ENCODE results near the gene FBXL14. TPM values are rescaled to one million over a fixed set of nuclear protein-coding genes. Genes with fewer than 3 reads are reported as not detected.

The FBXL14 gene
- total and polyA plus RNA-seq, 2 of the 13 experiments (the other 11 are each of a cell fraction or from before 2014, with no cell fraction given), result 7.0 to 7.4 TPM

DNA sequence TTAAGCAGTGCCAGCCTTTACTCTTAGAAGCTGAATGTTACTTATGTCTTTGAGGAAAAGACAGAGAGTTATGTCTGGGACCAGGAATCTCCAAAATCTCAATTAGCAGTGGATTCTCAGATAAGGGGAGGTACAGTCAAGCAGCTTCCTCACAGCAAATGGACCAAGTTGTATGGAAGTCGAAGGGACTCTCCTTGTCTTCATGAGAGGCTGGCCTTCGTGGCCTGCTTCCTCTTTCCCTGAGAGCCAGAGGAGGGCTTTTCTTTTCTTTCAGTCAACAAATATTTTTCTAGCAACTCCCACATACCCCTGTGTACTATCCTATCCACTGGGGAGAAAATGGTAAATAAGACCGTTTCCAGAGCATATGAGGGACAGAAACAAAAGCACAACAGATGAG, 28.0 kb upstream of the FBXL14 start (continued):
- TF ChIP-seq ZFP82 (CRISPR knock-in tag; IDR thresholded peaks at IDR 0.05; ENCODE audit: borderline replicate concordance) (no peak), NFIB (CRISPR knock-in tag; IDR thresholded peaks at IDR 0.05; ENCODE audit: borderline replicate concordance) (no peak)

DNA sequence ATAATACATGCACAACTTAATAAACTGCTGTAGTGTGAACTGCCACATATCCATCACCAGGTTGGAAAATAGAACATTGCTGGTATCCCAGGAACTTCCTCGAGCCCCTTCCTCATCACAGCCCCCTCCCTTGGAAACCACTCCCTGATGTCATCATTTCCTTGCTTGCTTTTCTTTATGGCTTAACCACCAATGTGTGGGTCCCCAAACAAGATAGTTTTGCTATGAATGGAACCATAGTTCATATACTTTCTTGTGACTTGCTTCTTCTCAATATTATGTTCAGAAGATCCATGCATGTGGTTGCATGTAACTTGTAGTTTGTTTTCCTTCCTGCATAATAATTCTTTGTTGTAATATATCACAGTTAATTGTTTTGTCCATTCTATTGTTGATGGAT, 25.7 kb upstream of the FBXL14 start:
- Histone ChIP-seq H2AFZ (ENCODE audit: low read length) (no peak overlapping the region), H3K27ac (ENCODE audit: extremely low read length, insufficient read depth, low read length) (no peak overlapping the region), H4K20me1 (ENCODE audit: insufficient read depth, low read length) (no peaks in the 10 kb centered on the region), H3K79me2 (ENCODE audit: insufficient read depth, low read length) (no peaks in the 10 kb centered on the region), H3K4me2 (ENCODE audit: low read depth, low read length) (no peak overlapping the region), H3K9ac (ENCODE audit: insufficient read depth, low read depth, low read length) (no peak overlapping the region), H3K4me3 (replicated peaks in 1 of 3; ENCODE audit: insufficient read depth in 1 of 3, low read depth in 2 of 3, low read length in 3 of 3) (no peak overlapping the region), H3K4me1 (ENCODE audit: insufficient read depth, low read length) (peaks cover 1% of the 10 kb centered on the region; the same call in 1 of the 2 replicates), H3K36me3 (replicated peaks in 1 of 2; ENCODE audit: control insufficient read depth in 1 of 2, insufficient read depth in 2 of 2, low read length in 2 of 2) (no peaks in the 10 kb centered on the region), H3K9me3 (ENCODE audit: low read length) (no peaks in the 10 kb centered on the region), H3K27me3 (ENCODE audit: control insufficient read depth in 1 of 2, insufficient read depth in 2 of 2, low read length in 2 of 2) (peaks cover 0 to 16% of the 10 kb centered on the region in 2 experiments; a peak in 1 of 5 replicates)
- DNase-seq (ENCODE audit: low spot score), result no peak
- intact Hi-C loops (cut with micrococcal nuclease; ENCODE audit: unreplicated experiment) (no loop called here), in situ Hi-C loops (cut with HindIII; ENCODE audit: extremely low pct_ligation_motif_present, low pct_unique_long_range_greater_than_20kb) (no loop called here)
- ATAC-seq, result no peak
- WGBS (ENCODE audit: low lambda C conversion rate), result 17% methylated on average over 1 of the region's 1 CpG
- FAIRE-seq, result no peak
- BruUV-seq (replicated peaks), result no TSS peak
- ChIA-PET POLR2A (no interaction called here), CTCF (ENCODE audit: low intra/inter-chr PET ratio, low total read pairs) (no interaction called here)
- TF ChIP-seq, protein P1, sequence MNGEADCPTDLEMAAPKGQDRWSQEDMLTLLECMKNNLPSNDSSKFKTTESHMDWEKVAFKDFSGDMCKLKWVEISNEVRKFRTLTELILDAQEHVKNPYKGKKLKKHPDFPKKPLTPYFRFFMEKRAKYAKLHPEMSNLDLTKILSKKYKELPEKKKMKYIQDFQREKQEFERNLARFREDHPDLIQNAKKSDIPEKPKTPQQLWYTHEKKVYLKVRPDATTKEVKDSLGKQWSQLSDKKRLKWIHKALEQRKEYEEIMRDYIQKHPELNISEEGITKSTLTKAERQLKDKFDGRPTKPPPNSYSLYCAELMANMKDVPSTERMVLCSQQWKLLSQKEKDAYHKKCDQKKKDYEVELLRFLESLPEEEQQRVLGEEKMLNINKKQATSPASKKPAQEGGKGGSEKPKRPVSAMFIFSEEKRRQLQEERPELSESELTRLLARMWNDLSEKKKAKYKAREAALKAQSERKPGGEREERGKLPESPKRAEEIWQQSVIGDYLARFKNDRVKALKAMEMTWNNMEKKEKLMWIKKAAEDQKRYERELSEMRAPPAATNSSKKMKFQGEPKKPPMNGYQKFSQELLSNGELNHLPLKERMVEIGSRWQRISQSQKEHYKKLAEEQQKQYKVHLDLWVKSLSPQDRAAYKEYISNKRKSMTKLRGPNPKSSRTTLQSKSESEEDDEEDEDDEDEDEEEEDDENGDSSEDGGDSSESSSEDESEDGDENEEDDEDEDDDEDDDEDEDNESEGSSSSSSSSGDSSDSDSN (CRISPR knock-in tag; IDR thresholded peaks at IDR 0.05), result no peak
- no peak for TF ChIP-seq SCMH1 (CRISPR knock-in tag; IDR thresholded peaks at IDR 0.05; ENCODE audit: borderline replicate concordance)
- no peak for TF ChIP-seq REXO4 (CRISPR knock-in tag; IDR thresholded peaks at IDR 0.05; ENCODE audit: borderline replicate concordance)
- no peak for TF ChIP-seq REPIN1 (CRISPR knock-in tag; IDR thresholded peaks at IDR 0.05; ENCODE audit: borderline replicate concordance, low read depth)
- no peak for TF ChIP-seq GATA4 (IDR thresholded peaks at IDR 0.05; ENCODE audit: borderline replicate concordance, low read depth)
- TF ChIP-seq ONECUT2 (CRISPR knock-in tag; IDR thresholded peaks at IDR 0.05), result no peak
- TF ChIP-seq ZNF407 (CRISPR knock-in tag; IDR thresholded peaks at IDR 0.05; ENCODE audit: not compliant biosample characterization), result no peak
- TF ChIP-seq MAF1 (CRISPR knock-in tag; IDR thresholded peaks at IDR 0.05; ENCODE audit: borderline replicate concordance), result no peak
- no peak for TF ChIP-seq ZNF564 (CRISPR knock-in tag; IDR thresholded peaks at IDR 0.05)
- no peak for TF ChIP-seq NAIF1 (CRISPR knock-in tag; IDR thresholded peaks at IDR 0.05; ENCODE audit: borderline replicate concordance)
- no peak for TF ChIP-seq PRMT3 (CRISPR knock-in tag; IDR thresholded peaks at IDR 0.05; ENCODE audit: borderline replicate concordance, low read depth)

All from HepG2 (cell line).